HepG2 (cell line): ENCODE results near the gene NME2. TPM values are rescaled to one million over a fixed set of nuclear protein-coding genes. Genes with fewer than 3 reads are reported as not detected.
A peak's percentile ranks its signal among the peaks of the same experiment; 100 is the strongest.

Experiments used
- ATAD3A ChIP-seq: sonication (generic); formaldehyde crosslinking; IDR thresholded peaks from 2 replicates; pipeline ENCODE4 v1.4.0; 2020; ENCODE audit warnings: missing genetic modification reagents
- E2F5 ChIP-seq: sonication (generic); formaldehyde crosslinking; conservative IDR thresholded peaks from 2 replicates; pipeline ENCODE4 v1.4.0; 2020; ENCODE audit warnings: missing genetic modification reagents
- EED ChIP-seq: sonication (generic); formaldehyde crosslinking; IDR thresholded peaks from 2 replicates; pipeline ENCODE4 v1.5.0; 2020; ENCODE audit warnings: mild to moderate bottlenecking, missing genetic modification reagents
- ETV5 ChIP-seq: IDR thresholded peaks from 2 replicates; pipeline ENCODE4 v1.6.1; 2018; ENCODE audit warnings: missing biosample characterization, missing genetic modification reagents, inconsistent platforms, borderline replicate concordance
- IRX3 ChIP-seq: sonication (generic); formaldehyde crosslinking; IDR thresholded peaks from 2 replicates; pipeline ENCODE4 v1.8.1; 2023; ENCODE audit warnings: mild to moderate bottlenecking, low read depth, missing genetic modification reagents, borderline replicate concordance
- KDM4B ChIP-seq: sonication (generic); formaldehyde crosslinking; IDR thresholded peaks from 2 replicates; pipeline ENCODE4 v1.4.0; 2020; ENCODE audit warnings: missing genetic modification reagents
- NCOR1 ChIP-seq: fragments of 200-600 bp; sonication (generic); IDR thresholded peaks from 2 replicates; pipeline ENCODE4 v1.7.0; 2017; ENCODE audit warnings: antibody characterized with exemption, low read length, borderline replicate concordance
- NFE2L2 ChIP-seq: fragments of 150-350 bp; IDR thresholded peaks from 2 replicates; pipeline ENCODE4 v1.6.1; 2014; ENCODE audit warnings: low read length
- NR2F6 ChIP-seq, 2 experiments: IDR thresholded peaks; 2 replicates each; pipeline ENCODE4 v1.6.1; 2016; ENCODE audit warnings: antibody characterized with exemption in 1 of 2, mild to moderate bottlenecking in 1 of 2
- ONECUT2 ChIP-seq: sonication (generic); formaldehyde crosslinking; IDR thresholded peaks from 2 replicates; pipeline ENCODE4 v1.4.0; 2020; ENCODE audit warnings: missing genetic modification reagents
- PCBP1 ChIP-seq: fragments of 200-400 bp; formaldehyde crosslinking; IDR thresholded peaks from 2 replicates; pipeline ENCODE4 v1.6.1; 2017; ENCODE audit warnings: mild to moderate bottlenecking, low read depth, low read length, borderline replicate concordance
- PCBP2 ChIP-seq: fragments of 200-400 bp; formaldehyde crosslinking; optimal IDR thresholded peaks from 2 replicates; pipeline ENCODE3; 2018; ENCODE audit warnings: low read length, low read depth; ENCODE audit not compliant: poor library complexity, severe bottlenecking
- POGZ ChIP-seq: sonication (generic); formaldehyde crosslinking; IDR thresholded peaks from 2 replicates; pipeline ENCODE4 v1.4.0; 2020; ENCODE audit warnings: mild to moderate bottlenecking, missing genetic modification reagents
- RFX5 ChIP-seq: IDR thresholded peaks from 2 replicates; pipeline ENCODE4 v1.6.1; 2011; ENCODE audit warnings: low read depth, low read length, improper control_type of control experiment
- RFXAP ChIP-seq: sonication (generic); formaldehyde crosslinking; IDR thresholded peaks from 2 replicates; pipeline ENCODE4 v1.4.0; 2020; ENCODE audit warnings: missing genetic modification reagents, borderline replicate concordance
- SAFB2 ChIP-seq: sonication (generic); formaldehyde crosslinking; IDR thresholded peaks from 2 replicates; pipeline ENCODE4 v1.5.1; 2020; ENCODE audit warnings: missing genetic modification reagents, low read depth, mild to moderate bottlenecking, borderline replicate concordance
- SMYD3 ChIP-seq: sonication (generic); formaldehyde crosslinking; IDR thresholded peaks from 2 replicates; pipeline ENCODE4 v1.8.1; 2023; ENCODE audit warnings: mild to moderate bottlenecking, missing genetic modification reagents
- SRSF1 ChIP-seq: fragments of 200-400 bp; formaldehyde crosslinking; optimal IDR thresholded peaks from 2 replicates; pipeline ENCODE3; 2017; ENCODE audit warnings: mild to moderate bottlenecking, low read depth, low read length, moderate library complexity
- STAG1 ChIP-seq: sonication (generic); formaldehyde crosslinking; IDR thresholded peaks from 2 replicates; pipeline ENCODE4 v1.4.0; 2020; ENCODE audit warnings: missing genetic modification reagents
- THAP7 ChIP-seq: sonication (generic); formaldehyde crosslinking; IDR thresholded peaks from 2 replicates; pipeline ENCODE4 v1.8.1; 2023; ENCODE audit warnings: mild to moderate bottlenecking, missing genetic modification reagents
- ZBTB25 ChIP-seq: IDR thresholded peaks from 2 replicates; pipeline ENCODE4 v1.6.1; 2018; ENCODE audit warnings: missing genetic modification reagents
- ZC3H13 ChIP-seq: sonication (generic); formaldehyde crosslinking; IDR thresholded peaks from 2 replicates; pipeline ENCODE4 v1.8.1; 2023; ENCODE audit warnings: mild to moderate bottlenecking, missing genetic modification reagents, moderate library complexity
- ZFP90 ChIP-seq: sonication (generic); formaldehyde crosslinking; IDR thresholded peaks from 2 replicates; pipeline ENCODE4 v1.8.0; 2022; ENCODE audit warnings: missing genetic modification reagents, mild to moderate bottlenecking, inconsistent platforms, borderline replicate concordance
- ZNF512 ChIP-seq: sonication (generic); formaldehyde crosslinking; IDR thresholded peaks from 2 replicates; pipeline ENCODE4 v1.4.0; 2020; ENCODE audit warnings: mild to moderate bottlenecking, missing genetic modification reagents
- ZNF672 ChIP-seq: sonication (generic); formaldehyde crosslinking; IDR thresholded peaks from 2 replicates; pipeline ENCODE4 v1.8.1; 2022; ENCODE audit warnings: missing genetic modification reagents
- ZNF720 ChIP-seq: sonication (generic); formaldehyde crosslinking; IDR thresholded peaks from 2 replicates; pipeline ENCODE4 v1.4.0; 2020; ENCODE audit warnings: missing genetic modification reagents
- polyA plus RNA-seq, 8 experiments: library from polyadenylated mRNA; depleted of rRNA in 3 of 8; stranded (reverse) in 7 of 8; unstranded in 1 of 8; fragments of >200 nt; fragmentation: Illumina TruSeq in 4 of 8; extraction: Trizol in 4 of 8; gene quantifications; 2 replicates each; pipeline versions ENCODE4 v1.2.1 to v1.2.3, GENCODE V29; 2011 to 2016; ENCODE audit warnings: low read depth in 4 of 8, missing spikeins in 1 of 8, mixed read lengths in 1 of 8; ENCODE audit not compliant: insufficient read depth in 1 of 8
- total RNA-seq, 5 experiments: library from RNA; depleted of rRNA; stranded (reverse); fragments of >200 nt; fragmentation: Illumina TruSeq; extraction: Trizol; gene quantifications; 2 replicates each; pipeline ENCODE4 v1.2.3, GENCODE V29; 2016; ENCODE audit warnings: low read depth in 1 of 5
- TF ChIP-seq, protein P1 (sequence below): sonication (generic); formaldehyde crosslinking; IDR thresholded peaks from 2 replicates; pipeline ENCODE4 v1.4.0; 2020; ENCODE audit warnings: mild to moderate bottlenecking, low read depth, missing genetic modification reagents

NME2 gene
- total and polyA plus RNA-seq, 2 of the 13 experiments (the other 11 are each of a cell fraction or from before 2014, with no cell fraction given), result 790 to 1,213 TPM

GRCh38 chr17:51120357-51120738 lies 45.9 kb upstream of the NME2 start (continued):
- TF ChIP-seq, protein P1, sequence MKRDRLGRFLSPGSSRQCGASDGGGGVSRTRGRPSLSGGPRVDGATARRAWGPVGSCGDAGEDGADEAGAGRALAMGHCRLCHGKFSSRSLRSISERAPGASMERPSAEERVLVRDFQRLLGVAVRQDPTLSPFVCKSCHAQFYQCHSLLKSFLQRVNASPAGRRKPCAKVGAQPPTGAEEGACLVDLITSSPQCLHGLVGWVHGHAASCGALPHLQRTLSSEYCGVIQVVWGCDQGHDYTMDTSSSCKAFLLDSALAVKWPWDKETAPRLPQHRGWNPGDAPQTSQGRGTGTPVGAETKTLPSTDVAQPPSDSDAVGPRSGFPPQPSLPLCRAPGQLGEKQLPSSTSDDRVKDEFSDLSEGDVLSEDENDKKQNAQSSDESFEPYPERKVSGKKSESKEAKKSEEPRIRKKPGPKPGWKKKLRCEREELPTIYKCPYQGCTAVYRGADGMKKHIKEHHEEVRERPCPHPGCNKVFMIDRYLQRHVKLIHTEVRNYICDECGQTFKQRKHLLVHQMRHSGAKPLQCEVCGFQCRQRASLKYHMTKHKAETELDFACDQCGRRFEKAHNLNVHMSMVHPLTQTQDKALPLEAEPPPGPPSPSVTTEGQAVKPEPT (CRISPR knock-in tag), result no peak
- no peak for TF ChIP-seq SRSF1
- TF ChIP-seq ZBTB25 (CRISPR knock-in tag), result no peak
- TF ChIP-seq RFX5, result no peak
- TF ChIP-seq ATAD3A (CRISPR knock-in tag), result no peak
- TF ChIP-seq ZNF672 (CRISPR knock-in tag), result no peak
- TF ChIP-seq THAP7 (CRISPR knock-in tag), result no peak
- no peak for TF ChIP-seq RFXAP (CRISPR knock-in tag)
- 0 out of 2 replicates have a peak, but pooled peaks have one; percentile 14 for TF ChIP-seq POGZ (CRISPR knock-in tag)
- TF ChIP-seq ZFP90 (CRISPR knock-in tag), result no peak
- no peak for TF ChIP-seq ONECUT2 (CRISPR knock-in tag)
- TF ChIP-seq NFE2L2, result no peak
- no peak for TF ChIP-seq SAFB2 (CRISPR knock-in tag)
- no peak for TF ChIP-seq EED (CRISPR knock-in tag)
- no peak for TF ChIP-seq PCBP2
- no peak for TF ChIP-seq IRX3
- TF ChIP-seq ETV5 (CRISPR knock-in tag), result no peak; the same call in 1 of the 2 replicates
- TF ChIP-seq E2F5, result 0 out of 2 replicates have a peak, but pooled peaks have one; percentile 38
- TF ChIP-seq NCOR1, result no peak
- TF ChIP-seq ZNF512 (CRISPR knock-in tag), result no peak
- no peak; the same call in 1 of the 2 replicates for TF ChIP-seq STAG1 (CRISPR knock-in tag)
- TF ChIP-seq ZNF720 (CRISPR knock-in tag), result no peak
- no peak for TF ChIP-seq NR2F6 (IDR thresholded peaks at IDR 0.05)
- TF ChIP-seq NR2F6 (CRISPR knock-in tag; IDR thresholded peaks at IDR 0.05), result no peak
- no peak for TF ChIP-seq PCBP1
- TF ChIP-seq SMYD3 (CRISPR knock-in tag), result no peak
- peak; percentile 47; the same call in 1 of the 2 replicates for TF ChIP-seq ZC3H13 (CRISPR knock-in tag)
- no peak for TF ChIP-seq KDM4B (CRISPR knock-in tag)
